Measurements from ENCODE around the gene TBL1XR1.
"Not testable (repeated sequence)": the region's sequence is repeated elsewhere in the genome, so short reads cannot be mapped to it uniquely, and the experiment has no call there.

Gene TBL1XR1

GRCh38 chr3:177180506-177180905, 16.8 kb downstream of the TBL1XR1 start:
- no peak for DNase-seq

- no peak for DNase-seq
Observed at GRCh38 chr3:177179281-177180067, 17.8 kb downstream of the TBL1XR1 start.

GRCh38 chr3:177177749-177178221, 19.5 kb downstream of the TBL1XR1 start:
- no peak for DNase-seq

- DNase-seq, result no peak
Observed at GRCh38 chr3:177174607-177175170, 22.6 kb downstream of the TBL1XR1 start.

- DNase-seq, result no peak
Observed at GRCh38 chr3:177169936-177170722, 27.2 kb downstream of the TBL1XR1 start.

GRCh38 chr3:177168431-177168830, 28.9 kb downstream of the TBL1XR1 start:
- no peak for DNase-seq

- no peak for DNase-seq
Observed at GRCh38 chr3:177162742-177163141, 34.5 kb downstream of the TBL1XR1 start.

- DNase-seq, result not testable (repeated sequence)
Observed at GRCh38 chr3:177161603-177162002, 35.7 kb downstream of the TBL1XR1 start.

- no peak for DNase-seq
Observed at GRCh38 chr3:177158461-177158860, 38.8 kb downstream of the TBL1XR1 start.

- no peak for DNase-seq
Observed at GRCh38 chr3:177157492-177157891, 39.8 kb downstream of the TBL1XR1 start.

- no peak for DNase-seq
Observed at GRCh38 chr3:177154733-177155132, 42.5 kb downstream of the TBL1XR1 start.

GRCh38 chr3:177150970-177151627, 46.2 kb downstream of the TBL1XR1 start:
- no peak for DNase-seq

GRCh38 chr3:177150218-177150916, 46.9 kb downstream of the TBL1XR1 start:
- DNase-seq, result no peak

GRCh38 chr3:177149106-177149505, 48.2 kb downstream of the TBL1XR1 start:
- DNase-seq, result no peak

GRCh38 chr3:177147790-177148189, 49.5 kb downstream of the TBL1XR1 start:
- no peak for DNase-seq

- DNase-seq, result no peak
Observed at GRCh38 chr3:177146646-177147045, 50.6 kb downstream of the TBL1XR1 start.

- DNase-seq, result no peak
Observed at GRCh38 chr3:177145954-177146353, 51.3 kb downstream of the TBL1XR1 start.

GRCh38 chr3:177145381-177145780, 51.9 kb downstream of the TBL1XR1 start:
- no peak for DNase-seq

GRCh38 chr3:177144922-177145321, 52.4 kb downstream of the TBL1XR1 start:
- no peak for DNase-seq

- no peak for DNase-seq
Observed at GRCh38 chr3:177141899-177142646, 55.2 kb downstream of the TBL1XR1 start.

- DNase-seq, result peak; percentile 28
Observed at GRCh38 chr3:177141471-177141870, 55.8 kb downstream of the TBL1XR1 start.

- DNase-seq, result not testable (repeated sequence)
Observed at GRCh38 chr3:177139220-177139619, 58.1 kb downstream of the TBL1XR1 start.

Measured in NCI-H2171 (cell line).